ENCODE results near the gene GREB1.

The GREB1 gene

GRCh38 chr2:11563784-11564666 lies 30.2 kb downstream of the GREB1 start:
- DNase-seq: no peak

GRCh38 chr2:11564816-11565567 lies 31.1 kb downstream of the GREB1 start:
- no peak for DNase-seq

GRCh38 chr2:11566383-11566782 lies 32.5 kb downstream of the GREB1 start:
- no peak for DNase-seq

- no peak for DNase-seq
These were observed 33.8 kb downstream of the GREB1 start for GRCh38 chr2:11567631-11568031.

- no peak for DNase-seq
These were observed 34.6 kb downstream of the GREB1 start for GRCh38 chr2:11568436-11568835.

- DNase-seq: no peak
These were observed 35.8 kb downstream of the GREB1 start for GRCh38 chr2:11569636-11570035.

- no peak for DNase-seq
These were observed 37.3 kb downstream of the GREB1 start for GRCh38 chr2:11571170-11571569.

- DNase-seq: no peak
These were observed 39.2 kb downstream of the GREB1 start for GRCh38 chr2:11572996-11573395.

GRCh38 chr2:11573418-11574175 lies 39.8 kb downstream of the GREB1 start:
- DNase-seq: no peak

GRCh38 chr2:11574176-11575046 lies 40.6 kb downstream of the GREB1 start:
- no peak for DNase-seq

GRCh38 chr2:11576398-11576797 lies 42.6 kb downstream of the GREB1 start:
- DNase-seq: no peak

- no peak for DNase-seq
These were observed 43.4 kb downstream of the GREB1 start for GRCh38 chr2:11577101-11577883.

- no peak for DNase-seq
These were observed 44.5 kb downstream of the GREB1 start for GRCh38 chr2:11578081-11578948.

- no peak for DNase-seq
These were observed 45.3 kb downstream of the GREB1 start for GRCh38 chr2:11578986-11579774.

- DNase-seq: no peak
These were observed 46.2 kb downstream of the GREB1 start for GRCh38 chr2:11579867-11580659.

- no peak for DNase-seq
These were observed 46.9 kb downstream of the GREB1 start for GRCh38 chr2:11580697-11581096.

GRCh38 chr2:11581124-11581796 lies 47.4 kb downstream of the GREB1 start:
- DNase-seq: no peak

Measured in NK-92 treated with Interleukin-12 subunit alpha and Interleukin-12 subunit beta, amount 100 ng/mL, for 24 hours (cell line).